Esophagus squamous epithelium (tissue), 5 donors: Measurements from ENCODE around the gene MAF. TPM values are rescaled to one million over a fixed set of nuclear protein-coding genes. Genes with fewer than 3 reads are reported as not detected.

ENCODE experiments used
- DNase-seq: peaks from one replicate; lab custom pipeline; 2025; lab: John Stamatoyannopoulos, UW
- H3K27ac ChIP-seq, 4 donors: fragments of 200-600 bp; sonication (generic); one replicate each; pipeline ENCODE4 v1.5.1; 2016 to 2019; ENCODE audit warnings: mild to moderate bottlenecking in 1 of 4
- H3K27me3 ChIP-seq, 4 donors: fragments of 200-600 bp; sonication (generic); 1 replicate in 3 of 4; 2 replicates in 1 of 4; pipeline versions ENCODE4 v1.5.1 to v1.6.0; 2017 to 2021; ENCODE audit warnings: antibody characterized with exemption in 1 of 4
- H3K36me3 ChIP-seq, 3 donors: fragments of 200-600 bp; sonication (generic); one replicate each; pipeline ENCODE4 v1.5.1; 2016 to 2019
- H3K4me1 ChIP-seq, 3 donors: fragments of 200-600 bp; sonication (generic); one replicate each; pipeline ENCODE4 v1.5.1; 2017 to 2019
- H3K4me3 ChIP-seq, 4 donors: fragments of 200-600 bp; sonication (generic); 1 replicate in 3 of 4; 2 replicates in 1 of 4; pipeline ENCODE4 v1.5.1; 2016 to 2019; ENCODE audit warnings: mild to moderate bottlenecking in 2 of 4, moderate library complexity in 1 of 4
- H3K9me3 ChIP-seq, 3 donors: fragments of 200-600 bp; sonication (generic); one replicate each; pipeline ENCODE4 v1.5.1; 2016 to 2019
- CTCF ChIP-seq, 6 experiments: fragments of 450-650 bp in 4 of 6; fragments of 200-600 bp in 2 of 6; sonication (generic) in 2 of 6; IDR thresholded peaks; one replicate each; pipeline ENCODE4 v1.5.1; 2016 to 2019; ENCODE audit warnings: antibody characterized with exemption in 6 of 6, mild to moderate bottlenecking in 4 of 6, moderate library complexity in 4 of 6
- POLR2A ChIP-seq, 4 donors: fragments of 450-650 bp; IDR thresholded peaks; one replicate each; pipeline ENCODE4 v1.6.1; 2017; ENCODE audit warnings: antibody characterized with exemption in 4 of 4, mild to moderate bottlenecking in 4 of 4, moderate library complexity in 3 of 4
- WGBS, 2 donors: methylation state at CpG; one replicate each; pipeline ENCODE4 v1.1.5; 2018; 5-methylcytosine and 5-hydroxymethylcytosine counted together
- intact Hi-C: fragments of 100-400 bp; cut with DNase I; formaldehyde crosslinking; loops from one replicate; pipeline ENCODE4 v1.15.0; 2022
- total RNA-seq, 4 donors: library from RNA; depleted of rRNA; stranded (reverse); fragments of >200 nt; gene quantifications; one replicate each; pipeline ENCODE4 v1.1.0, GENCODE V29; 2016
- donor health status: DM: yes; HTN: yes; CAD: no.

MAF gene
- total RNA-seq, 4 donors from 2014 or later = 18.9 to 52.6 (median 31.1) TPM

GRCh38 chr16:79634298-79634697, 33.8 kb upstream of the MAF start:
- Histone ChIP-seq H3K27ac (no peak overlapping the region), H3K36me3 (no peaks in the 10 kb centered on the region), H3K4me1 (peaks cover 0 to 13% (median 0%) of the 10 kb centered on the region in 3 donors), H3K27me3 (no peaks in the 10 kb centered on the region), H3K9me3 (no peaks in the 10 kb centered on the region), H3K4me3 (no peak overlapping the region)
- no peak for DNase-seq
- intact Hi-C loops = no loop called here
- 83 to 95% methylated on average over 5 to 7 of the region's 7 CpGs for WGBS, 2 donors
- TF ChIP-seq CTCF (IDR thresholded peaks at IDR 0.05) (no peak), POLR2A (IDR thresholded peaks at IDR 0.05) (no peak)

GRCh38 chr16:79632289-79632688, 31.8 kb upstream of the MAF start:
- H3K36me3 ChIP-seq = no peaks in the 10 kb centered on the region
- peaks cover 0 to 10% (median 0%) of the 10 kb centered on the region in 3 donors for H3K4me1 ChIP-seq
- DNase-seq = no peak
- no peak overlapping the region for H3K4me3 ChIP-seq
- no peaks in the 10 kb centered on the region for H3K27me3 ChIP-seq
- intact Hi-C loops = no loop called here
- WGBS, 2 donors = 49 to 63% methylated on average over 7 of the region's 7 CpGs
- no peaks in the 10 kb centered on the region for H3K9me3 ChIP-seq
- H3K27ac ChIP-seq = no peak overlapping the region
- no peak for TF ChIP-seq POLR2A (IDR thresholded peaks at IDR 0.05)
- TF ChIP-seq CTCF (IDR thresholded peaks at IDR 0.05) = no peak

- TF ChIP-seq POLR2A (IDR thresholded peaks at IDR 0.05) (no peak), CTCF (IDR thresholded peaks at IDR 0.05) (no peak)
- WGBS, 2 donors = 93 to 94% methylated on average over 6 of the region's 6 CpGs
- no peaks in the 10 kb centered on the region for H3K9me3 ChIP-seq
- H3K36me3 ChIP-seq = no peaks in the 10 kb centered on the region
- intact Hi-C loops = no loop called here
- H3K27ac ChIP-seq = no peak overlapping the region
- peaks cover 0 to 4% (median 0%) of the 10 kb centered on the region in 3 donors for H3K4me1 ChIP-seq
- H3K27me3 ChIP-seq = peaks cover 0 to 6% (median 0%) of the 10 kb centered on the region in 4 donors
- no peak overlapping the region for H3K4me3 ChIP-seq
- DNase-seq = no peak
Observed at GRCh38 chr16:79628988-79629387, 28.5 kb upstream of the MAF start.

- H3K27ac ChIP-seq = no peak overlapping the region
- 71 to 77% methylated on average over 4 to 5 of the region's 5 CpGs for WGBS, 2 donors
Observed at GRCh38 chr16:79628501-79628975, 28.0 kb upstream of the MAF start.

GRCh38 chr16:79627092-79627491, 26.6 kb upstream of the MAF start:
- H3K27me3 ChIP-seq = peaks cover 0 to 13% (median 0%) of the 10 kb centered on the region in 4 donors
- TF ChIP-seq POLR2A (IDR thresholded peaks at IDR 0.05) (no peak), CTCF (IDR thresholded peaks at IDR 0.05) (no peak)
- H3K9me3 ChIP-seq = no peaks in the 10 kb centered on the region
- 90 to 91% methylated on average over 2 of the region's 2 CpGs for WGBS, 2 donors
- H3K4me3 ChIP-seq = no peak overlapping the region
- intact Hi-C loops = no loop called here
- DNase-seq = no peak
- H3K36me3 ChIP-seq = no peaks in the 10 kb centered on the region
- H3K27ac ChIP-seq = no peak overlapping the region
- peaks cover 0 to 9% (median 0%) of the 10 kb centered on the region in 3 donors for H3K4me1 ChIP-seq

More at GRCh38 chr16:79628501-79628975, 28.0 kb upstream of the MAF start:
- Histone ChIP-seq H3K4me3 (no peak overlapping the region), H3K27me3 (peaks cover 0 to 7% (median 0%) of the 10 kb centered on the region in 4 donors), H3K9me3 (no peaks in the 10 kb centered on the region), H3K4me1 (peaks cover 0 to 5% (median 0%) of the 10 kb centered on the region in 3 donors), H3K36me3 (no peaks in the 10 kb centered on the region)
- intact Hi-C loops = no loop called here
- no peak for TF ChIP-seq CTCF (IDR thresholded peaks at IDR 0.05)
- no peak for TF ChIP-seq POLR2A (IDR thresholded peaks at IDR 0.05)
- no peak for DNase-seq
